HG03095 (cell line): Measurements from ENCODE around the gene ZMYND8.

ENCODE experiments used
- ATAC-seq: cut with Tn5 transposase; IDR thresholded peaks from one replicate; pipeline ENCODE4 v1.9.1; 2021; ENCODE audit warnings: moderate library complexity; ENCODE audit not compliant: unreplicated experiment

ZMYND8 gene

DNA sequence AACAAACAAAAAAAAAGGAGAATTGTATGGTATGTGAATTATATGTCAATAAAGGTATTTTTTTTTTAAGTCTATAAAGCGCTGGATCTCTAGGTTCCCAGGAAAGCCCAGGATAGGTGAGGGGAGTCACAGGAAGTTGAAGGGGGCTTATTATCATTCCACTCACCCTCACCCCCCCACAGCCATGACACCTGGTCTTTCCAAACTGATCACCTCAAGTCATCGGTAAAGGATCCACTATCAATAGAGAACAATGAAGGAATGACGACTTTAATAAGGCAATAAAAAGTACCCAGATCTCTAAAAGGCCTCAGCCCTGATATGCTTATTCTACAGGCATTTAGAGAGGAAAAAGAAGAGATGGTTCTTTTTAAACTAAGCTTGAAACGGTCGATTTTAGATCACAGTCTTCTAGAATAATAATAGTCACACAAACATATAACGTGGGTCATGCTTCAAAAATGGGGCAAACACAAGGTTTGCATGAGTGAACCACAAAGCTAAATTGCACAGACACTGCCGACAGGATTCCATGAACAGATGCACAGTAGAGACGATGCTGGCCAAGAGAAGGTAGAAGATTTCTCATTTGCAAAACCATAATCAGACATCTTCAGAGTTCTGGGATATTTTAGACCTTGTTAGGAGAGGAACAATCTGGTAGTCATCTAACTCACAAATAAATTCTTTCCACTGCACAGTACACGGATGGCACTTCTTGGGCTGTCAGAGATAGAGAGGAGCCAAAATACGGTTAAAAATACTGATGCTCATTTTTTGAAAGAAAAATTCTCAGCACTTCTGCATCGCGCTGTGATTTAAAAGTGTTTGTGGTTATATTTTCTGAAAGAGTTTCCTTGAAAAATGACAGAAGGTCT, 21.0 kb downstream of the ZMYND8 start:
- ATAC-seq: no peak

DNA sequence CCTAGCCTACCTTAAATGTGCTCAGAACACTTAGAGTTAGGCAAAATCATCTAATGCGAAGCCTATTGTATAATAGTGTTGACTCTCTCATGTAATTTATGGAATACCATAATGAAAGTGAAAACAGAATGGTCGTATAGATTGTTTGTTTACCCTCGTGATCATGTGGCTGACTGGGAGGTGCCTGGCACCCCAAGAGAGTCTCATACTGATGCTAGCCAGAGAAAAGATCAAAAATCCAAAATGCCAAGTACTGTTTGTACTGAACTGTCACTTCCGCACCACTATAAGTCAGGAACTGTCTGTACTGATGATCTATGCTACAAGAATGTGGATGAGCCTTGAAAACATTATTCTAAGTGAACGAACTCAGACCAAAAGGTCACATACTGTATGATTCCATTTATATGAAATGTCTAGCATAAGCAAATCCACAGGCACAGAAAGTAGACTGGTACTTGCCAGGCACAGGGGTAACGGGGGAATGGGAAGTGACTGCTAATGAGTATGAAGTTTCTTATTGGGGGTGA, 22.4 kb downstream of the ZMYND8 start:
- ATAC-seq: no peak

DNA sequence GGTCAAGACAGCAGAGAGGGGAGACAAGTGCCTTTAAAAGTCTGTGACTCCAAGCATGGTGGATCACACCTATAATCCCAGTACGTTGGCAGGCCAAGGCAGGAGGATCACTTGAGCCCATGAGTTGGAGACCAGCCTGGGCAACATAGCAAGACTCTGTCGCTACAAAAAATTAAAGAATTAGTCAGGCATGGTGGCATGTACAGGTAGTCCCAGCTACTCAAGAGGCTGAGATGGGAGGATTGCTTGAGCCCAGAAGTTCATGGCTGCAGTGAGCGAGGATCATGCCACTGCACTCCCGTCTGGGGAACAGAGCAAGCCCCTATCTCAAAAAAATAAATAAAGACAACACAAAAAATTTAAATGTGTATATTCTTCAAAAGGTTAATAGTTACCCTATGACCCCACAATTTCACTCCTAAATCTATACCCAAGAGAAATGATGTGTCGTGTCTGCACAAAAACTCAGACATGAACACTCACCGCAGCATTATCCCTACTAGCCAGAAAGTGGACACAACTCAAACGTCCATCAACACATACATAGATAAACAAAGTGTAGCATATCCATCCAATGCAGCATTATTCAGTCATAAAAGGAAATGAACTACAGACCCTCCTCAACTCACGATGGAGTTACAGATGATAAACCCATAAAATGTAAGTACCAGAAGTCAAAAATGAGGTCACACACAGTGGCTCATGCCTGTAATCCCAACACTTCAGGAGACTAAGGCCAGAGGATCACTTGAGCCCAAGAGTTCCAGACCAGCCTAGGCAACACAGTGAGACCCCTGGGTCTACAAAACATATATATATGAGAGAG, 23.9 kb downstream of the ZMYND8 start:
- no peak for ATAC-seq

DNA sequence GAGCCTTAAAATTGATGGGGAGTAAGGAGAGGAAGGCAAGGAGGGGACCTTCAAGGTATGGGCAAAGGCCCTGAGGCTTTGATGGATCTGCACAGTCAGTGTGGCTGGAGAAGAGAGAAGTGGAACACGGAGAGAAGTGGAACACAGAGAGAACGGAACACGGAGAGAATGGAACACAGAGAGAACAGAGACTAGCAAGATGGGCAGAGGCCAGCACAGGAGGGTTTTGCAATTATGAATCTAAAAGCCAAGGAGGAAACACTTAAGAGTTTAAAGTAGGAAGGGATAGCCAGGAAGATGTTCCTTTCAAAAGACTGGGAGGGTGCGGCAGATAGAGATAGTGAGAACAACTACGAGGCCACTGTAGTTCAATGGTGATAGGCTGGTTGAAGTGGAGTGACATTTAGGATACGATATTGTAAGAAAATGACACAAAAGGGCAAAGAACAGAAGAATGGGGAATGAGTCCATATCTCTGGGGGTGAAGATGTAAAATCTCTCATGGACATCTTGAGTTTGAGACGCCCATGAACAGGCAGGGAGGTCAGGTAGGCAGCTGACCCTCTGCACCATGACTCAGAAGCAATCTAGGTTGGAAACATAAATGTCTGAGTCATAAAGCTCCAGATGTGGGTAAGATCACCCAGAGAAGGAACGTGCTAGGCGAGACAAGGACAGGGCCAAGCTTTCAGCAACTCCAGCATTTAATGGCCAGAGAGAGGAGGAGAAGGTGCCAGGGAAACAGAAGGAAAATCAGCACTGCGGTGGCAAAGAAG, 25.4 kb downstream of the ZMYND8 start:
- ATAC-seq: no peak

DNA sequence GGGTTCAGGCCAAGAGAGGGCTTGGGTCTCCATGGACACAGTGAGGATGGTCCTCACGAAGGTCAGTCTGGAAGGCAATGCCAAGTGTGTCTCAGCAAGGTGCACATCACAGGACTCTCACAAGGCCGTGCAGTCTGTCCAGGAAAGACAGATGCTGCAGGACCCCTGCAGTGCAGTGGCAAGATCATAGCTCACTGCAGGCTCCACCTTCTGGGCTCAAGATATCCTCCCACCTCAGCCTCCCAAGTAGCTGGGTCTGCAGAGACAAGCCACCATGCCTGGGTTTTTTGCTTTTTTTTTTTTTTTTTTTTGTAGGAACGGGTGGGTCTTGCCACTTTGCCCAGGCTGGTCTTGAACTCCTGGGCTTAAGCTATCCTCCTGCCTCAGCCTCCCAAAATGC, 26.4 kb downstream of the ZMYND8 start:
- ATAC-seq: no peak

DNA sequence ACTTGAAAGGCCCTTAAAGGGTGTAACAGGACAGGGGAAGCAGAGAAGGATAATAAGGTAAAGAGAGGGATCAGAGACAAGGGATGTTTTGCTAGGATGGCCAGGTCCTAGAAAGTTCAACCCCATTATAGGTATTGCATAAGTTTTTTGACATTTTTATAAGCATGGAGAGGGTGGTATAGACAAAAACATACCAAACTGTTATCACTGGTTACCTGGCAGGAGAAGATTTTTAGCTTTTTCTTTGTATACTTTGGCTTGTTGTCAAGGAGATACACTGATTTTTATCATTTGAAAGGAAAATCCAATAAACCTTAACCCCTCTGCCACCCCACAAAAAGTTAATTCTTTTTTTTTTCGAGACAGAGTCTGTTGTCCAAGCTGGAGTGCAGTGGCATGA, 28.4 kb downstream of the ZMYND8 start:
- ATAC-seq: no peak

DNA sequence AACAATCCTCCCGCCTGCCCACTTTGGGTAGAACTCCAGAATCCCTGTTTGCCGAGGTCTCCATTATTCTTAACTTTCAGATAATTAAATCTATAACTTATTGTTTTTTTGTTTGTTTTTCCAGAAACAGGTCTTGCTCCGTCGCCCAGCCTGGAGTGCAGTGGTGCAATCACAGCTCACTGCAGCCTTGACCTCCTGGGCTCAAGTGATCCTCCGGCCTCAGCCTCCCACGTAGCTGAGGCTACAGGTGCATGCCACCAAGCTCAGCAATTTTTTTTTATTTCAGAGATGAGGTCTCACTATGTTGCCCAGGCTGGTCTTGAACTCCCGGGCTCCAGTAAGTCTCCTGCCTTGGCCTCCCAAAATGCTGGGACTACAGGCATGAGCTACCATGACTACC, 28.8 kb downstream of the ZMYND8 start:
- ATAC-seq: no peak

DNA sequence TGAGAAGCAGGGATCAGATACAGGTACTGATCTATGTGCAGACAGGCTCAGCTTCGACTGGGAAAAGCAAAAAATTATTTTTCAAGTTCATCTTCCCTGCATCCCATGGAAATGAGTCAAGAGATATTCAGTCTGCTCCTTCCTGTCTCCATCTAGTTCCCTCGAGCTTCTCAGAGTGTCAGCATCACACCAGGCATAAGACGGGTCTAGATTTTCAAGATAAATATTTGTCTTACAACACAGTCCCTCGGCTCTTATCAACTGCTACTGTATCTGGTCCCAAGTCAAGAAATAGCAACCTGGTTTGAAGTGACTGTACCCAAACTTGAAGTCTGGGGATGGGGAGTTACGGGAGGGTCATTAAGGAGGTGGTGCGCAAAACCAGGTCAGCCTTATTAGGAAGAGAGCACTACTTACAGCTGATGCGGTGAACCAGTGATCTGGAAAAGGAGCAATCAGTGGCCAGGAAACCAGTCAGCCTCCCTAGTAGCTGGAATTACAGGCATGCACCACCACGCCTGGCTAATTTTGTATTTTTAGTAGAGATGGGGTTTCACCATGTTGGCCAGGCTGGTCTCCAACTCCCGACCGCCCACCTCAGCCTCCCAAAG, 29.7 kb downstream of the ZMYND8 start:
- ATAC-seq: no peak

DNA sequence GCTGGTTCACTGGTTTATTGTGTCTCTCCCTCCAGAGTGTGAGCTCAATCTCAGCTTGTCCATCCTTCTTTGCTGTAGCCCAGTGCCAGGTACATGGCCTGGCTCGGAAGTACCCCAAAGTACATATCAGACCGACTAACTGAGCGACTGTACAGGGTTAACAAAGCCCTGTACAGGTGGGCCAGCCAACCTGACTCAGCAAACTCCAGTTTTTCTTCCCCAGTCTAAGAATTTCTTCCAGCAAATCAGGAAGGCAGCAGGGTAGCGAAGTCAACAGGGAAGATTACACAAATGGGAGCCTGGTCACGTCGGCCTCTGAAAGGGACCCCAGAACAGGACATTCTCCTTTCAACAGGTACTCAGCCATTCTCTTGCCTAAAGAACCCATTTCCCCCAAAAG, 31.3 kb downstream of the ZMYND8 start:
- no peak for ATAC-seq

DNA sequence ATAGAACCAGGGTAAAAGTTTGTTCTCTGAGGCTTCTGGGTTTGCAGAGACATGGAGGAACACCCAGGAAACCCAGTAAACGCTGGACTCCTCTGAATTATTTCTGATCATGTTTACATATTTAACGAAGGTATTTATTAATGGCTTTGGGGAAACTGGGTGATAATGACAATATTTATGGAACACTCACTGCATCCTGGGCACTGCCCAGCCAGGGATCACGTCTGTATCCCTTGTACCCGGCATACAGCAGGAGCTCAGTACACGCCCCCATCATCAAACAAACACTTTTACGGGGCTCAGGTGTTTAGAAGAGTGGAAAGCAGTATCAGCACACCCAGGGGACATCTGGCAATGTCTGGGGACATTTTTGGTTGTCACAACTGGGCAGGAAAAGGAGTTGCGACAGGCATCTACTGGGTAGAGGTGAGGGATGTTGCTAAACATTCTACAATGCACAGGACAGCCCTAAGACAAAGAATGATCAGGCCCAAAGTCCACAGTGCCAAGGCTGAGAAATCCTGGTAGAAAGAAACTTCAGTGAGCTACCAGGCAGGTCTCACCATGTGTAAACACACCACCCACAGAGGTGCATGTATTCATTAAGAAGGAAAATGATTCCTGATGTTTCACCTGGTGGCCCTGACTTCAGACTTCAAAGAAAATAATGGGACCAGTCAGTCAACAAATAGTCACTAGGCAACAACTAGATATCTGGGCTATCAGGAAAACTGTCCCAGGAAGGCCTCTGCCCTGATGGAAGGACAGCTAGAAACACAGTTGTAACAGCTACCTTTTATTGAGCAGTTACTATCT, 35.3 kb downstream of the ZMYND8 start:
- ATAC-seq: no peak

DNA sequence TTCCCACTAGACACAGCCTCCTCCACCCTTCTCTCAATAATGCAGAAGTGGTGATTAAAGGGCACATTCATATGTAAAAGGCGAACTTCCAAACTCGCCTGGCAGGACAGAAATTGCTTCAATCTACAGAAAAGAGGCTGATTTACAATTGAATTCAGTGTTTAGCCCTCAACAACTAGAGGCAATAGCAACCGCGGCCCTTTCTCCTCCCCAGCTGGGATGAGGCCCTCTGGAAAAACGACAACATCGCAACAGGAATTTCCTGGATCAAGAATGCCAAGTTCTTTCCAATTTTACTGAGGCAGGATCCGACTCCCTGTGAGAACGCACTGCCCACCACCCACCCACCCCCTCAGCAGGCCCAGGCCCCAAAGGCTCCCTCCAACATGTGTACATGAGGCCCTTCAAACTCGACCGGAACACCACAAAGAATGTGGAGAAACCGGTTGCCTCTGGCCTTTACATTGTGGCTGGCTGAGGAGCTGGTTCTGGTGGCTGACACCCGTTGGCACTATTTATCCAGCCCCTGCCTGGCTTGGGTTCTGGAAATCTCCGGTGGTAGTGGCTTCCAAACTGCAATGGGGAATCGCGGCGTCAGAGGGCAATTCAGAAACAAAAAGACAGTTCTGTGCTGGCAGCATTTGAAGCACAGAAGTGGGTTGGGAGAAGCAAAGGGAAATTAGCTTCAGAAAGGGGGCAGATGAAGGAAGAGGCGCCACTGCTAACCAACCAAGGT, 36.8 kb downstream of the ZMYND8 start:
- no peak for ATAC-seq

DNA sequence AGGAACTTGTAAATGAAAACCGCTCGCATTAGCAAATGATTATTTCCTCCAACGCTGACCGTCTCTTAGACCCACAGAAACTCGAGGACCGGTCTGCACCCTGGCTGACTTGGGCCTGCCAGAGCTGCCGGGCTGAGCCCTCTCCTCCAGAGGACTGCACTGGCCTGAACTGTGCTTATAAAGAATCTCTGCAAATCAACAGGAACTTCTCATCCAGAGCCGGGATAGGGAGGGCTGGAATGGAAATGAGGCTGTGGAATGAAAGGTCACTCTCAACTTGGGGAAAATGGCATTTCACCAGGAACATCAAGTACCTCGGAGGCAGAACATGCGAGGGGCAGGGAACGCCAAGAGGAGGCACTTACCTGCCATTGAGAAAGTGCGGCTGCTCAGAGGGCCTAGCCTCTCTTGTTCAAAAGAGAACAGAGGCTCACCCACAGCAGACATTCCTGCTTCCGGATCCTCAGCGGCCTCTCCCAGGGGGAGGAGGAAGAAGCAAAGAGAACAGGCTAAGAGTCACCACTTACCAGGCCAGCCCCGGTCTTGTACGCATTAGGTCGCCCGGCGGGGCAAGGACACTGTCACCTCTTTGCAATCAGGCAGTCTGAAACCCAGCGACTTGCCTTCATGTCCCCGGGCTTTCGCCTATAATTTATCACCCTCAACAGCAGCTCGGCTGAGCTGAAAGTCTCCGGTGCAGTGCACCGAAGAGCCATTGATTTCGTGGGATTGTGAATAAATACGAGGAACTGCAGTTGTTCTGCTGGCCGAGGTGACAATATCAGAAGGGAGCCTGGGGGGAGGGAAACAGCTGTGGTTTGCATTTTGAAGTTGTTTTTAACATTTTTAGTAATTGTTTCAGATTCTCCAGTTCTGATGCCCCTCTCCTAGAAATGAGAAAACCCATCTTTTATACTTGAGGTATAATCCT, 37.6 kb downstream of the ZMYND8 start:
- ATAC-seq: no peak

DNA sequence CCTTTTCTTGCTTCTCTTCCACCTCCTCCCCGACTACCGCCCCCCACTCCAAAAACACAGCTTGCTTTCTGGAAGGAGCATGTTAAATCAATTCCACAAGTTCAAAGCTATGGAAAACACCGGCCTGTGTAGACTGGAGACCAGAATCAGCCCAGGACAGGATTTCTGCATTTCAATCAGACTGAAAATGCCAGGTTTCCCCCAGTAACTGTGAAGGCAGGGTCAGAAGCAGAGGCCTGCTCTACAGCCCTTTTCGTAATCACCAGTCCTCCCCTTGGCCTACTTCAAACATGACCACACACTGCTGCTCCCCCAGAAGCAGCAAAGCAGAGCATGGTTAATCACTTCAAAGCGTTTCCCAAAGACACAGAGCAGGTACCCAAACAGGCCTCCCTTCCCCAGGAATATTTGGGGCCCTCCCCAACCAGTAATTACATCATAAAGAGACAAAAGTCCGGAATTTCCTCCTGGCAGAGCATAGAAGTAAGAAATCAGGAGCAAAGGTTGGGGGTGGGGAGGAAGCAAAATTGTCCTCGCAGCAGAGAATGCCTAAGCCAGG, 38.4 kb downstream of the ZMYND8 start:
- ATAC-seq: no peak

DNA sequence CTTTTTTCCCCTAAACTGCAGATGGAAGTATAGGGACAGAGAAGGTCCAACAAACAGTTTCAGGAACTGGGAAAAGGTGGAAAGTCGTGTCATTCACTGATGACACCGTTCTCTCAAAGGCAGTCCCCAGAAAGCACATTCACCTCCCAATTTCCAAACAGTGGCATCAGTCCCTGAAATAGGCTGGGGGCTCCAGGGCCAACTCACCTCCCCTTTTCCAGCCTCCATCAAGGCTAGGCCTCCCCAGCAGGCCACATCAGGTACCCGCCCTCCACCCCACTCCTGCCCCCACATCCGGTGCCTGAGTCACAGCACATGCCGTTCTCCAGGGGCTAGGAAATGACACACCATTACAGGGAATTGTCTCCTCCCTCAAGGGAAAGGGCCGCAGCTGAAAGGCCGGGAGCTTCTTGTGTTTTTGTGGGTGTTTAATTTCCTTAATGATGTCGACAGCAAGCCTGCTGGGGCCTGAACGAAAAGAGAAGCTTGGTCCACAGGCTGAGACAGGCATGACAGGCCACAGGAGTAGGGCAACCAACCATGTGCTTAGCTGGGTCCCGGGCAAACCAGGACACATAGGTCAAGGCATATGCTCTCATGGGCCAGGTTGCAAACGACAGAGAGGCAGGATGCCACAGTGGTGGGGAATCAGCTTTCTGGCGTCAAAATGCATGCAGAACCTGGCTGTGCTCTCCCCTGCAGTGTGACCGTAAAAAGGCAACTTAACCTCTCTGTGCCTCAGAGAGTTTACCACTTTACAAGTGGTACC, 39.2 kb downstream of the ZMYND8 start:
- ATAC-seq: no peak

DNA sequence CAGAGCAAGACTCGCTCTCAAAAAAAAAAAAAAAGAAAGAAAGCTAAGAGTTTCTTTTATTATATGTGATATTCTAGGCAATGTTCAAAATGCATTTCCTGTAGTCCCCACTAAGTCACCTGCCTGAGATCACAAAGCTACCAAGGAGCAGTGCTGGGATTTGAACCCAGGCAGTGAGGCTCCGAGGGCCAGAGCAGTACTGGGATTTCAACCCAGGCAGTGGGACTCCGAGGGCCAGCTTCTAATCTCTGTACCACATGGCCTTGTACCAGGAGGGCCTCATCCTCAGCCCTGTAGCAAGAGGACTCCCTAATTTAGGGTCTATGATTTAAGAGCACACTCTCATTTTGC, 39.7 kb downstream of the ZMYND8 start:
- ATAC-seq: no peak

DNA sequence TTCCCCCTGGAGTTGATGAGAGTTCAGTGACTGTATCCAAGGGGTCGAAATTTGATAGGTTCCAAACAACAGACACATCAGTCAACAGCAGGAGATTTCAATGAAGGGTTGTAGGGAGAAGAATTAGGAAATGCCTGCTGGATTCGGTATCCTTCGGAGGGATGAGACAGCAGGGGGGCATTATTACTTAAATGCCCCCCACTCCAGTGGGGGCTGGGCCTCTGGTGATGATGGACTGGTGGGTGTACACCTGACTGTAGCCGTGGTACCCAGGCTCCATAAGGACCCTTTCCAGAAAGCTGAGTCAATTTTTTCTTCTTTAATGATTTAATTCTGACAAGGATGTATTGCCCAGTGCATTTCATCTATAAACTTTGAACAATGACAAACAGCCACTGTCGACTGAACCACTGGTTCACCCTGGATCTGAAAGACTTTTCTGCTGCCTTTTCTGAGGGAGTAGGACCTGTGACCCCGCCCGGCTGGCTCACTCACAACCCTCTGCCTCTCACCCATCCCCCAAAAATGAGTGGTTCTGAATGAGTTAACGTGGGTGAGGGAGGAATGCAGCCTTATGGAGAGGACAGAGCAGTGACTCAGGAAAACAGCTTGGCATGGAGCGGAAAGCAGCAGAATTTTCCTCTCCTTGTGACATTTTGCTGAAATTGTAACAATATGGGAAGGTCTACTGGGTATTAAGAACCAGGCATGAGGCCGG, 41.0 kb downstream of the ZMYND8 start:
- ATAC-seq: no peak
